Measurements from ENCODE around the gene ARMC9.
"Not testable (repeated sequence)": the region's sequence is repeated elsewhere in the genome, so short reads cannot be mapped to it uniquely, and the experiment has no call there.

Gene ARMC9

DNA sequence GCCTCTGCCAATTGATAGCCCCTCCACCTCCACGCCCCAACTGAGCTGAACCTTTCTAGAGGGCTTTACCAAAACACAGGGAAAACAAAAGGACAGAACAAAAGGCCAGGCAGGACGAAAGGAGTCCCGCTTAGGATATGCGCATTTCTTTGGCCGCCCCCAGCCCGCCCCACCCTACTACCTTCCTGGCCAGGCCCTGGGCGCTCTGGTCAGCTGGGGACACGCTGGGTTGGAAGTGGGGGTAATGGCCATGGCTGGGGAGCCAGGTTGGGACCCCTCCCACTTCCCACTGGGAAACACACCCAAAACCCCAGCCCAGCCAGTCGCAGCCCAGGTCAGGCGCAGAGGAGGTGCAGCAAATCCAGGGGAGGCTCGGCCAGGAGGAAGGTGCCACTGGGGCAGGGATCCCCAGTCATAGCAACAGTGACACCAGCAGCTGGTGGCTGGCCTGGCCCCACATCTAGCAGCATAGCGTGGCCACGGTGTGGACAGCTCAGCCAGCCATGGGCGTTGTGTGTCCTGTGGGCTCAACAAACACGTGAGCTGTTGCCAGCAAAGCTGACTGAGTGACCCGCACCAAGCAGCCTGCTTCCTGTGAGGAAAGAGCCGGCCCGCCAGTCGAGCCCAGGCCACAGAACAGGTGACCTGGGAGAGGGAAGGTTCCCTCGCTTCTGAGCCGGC, 172.5 kb downstream of the ARMC9 start:
- DNase-seq: no peak

DNA sequence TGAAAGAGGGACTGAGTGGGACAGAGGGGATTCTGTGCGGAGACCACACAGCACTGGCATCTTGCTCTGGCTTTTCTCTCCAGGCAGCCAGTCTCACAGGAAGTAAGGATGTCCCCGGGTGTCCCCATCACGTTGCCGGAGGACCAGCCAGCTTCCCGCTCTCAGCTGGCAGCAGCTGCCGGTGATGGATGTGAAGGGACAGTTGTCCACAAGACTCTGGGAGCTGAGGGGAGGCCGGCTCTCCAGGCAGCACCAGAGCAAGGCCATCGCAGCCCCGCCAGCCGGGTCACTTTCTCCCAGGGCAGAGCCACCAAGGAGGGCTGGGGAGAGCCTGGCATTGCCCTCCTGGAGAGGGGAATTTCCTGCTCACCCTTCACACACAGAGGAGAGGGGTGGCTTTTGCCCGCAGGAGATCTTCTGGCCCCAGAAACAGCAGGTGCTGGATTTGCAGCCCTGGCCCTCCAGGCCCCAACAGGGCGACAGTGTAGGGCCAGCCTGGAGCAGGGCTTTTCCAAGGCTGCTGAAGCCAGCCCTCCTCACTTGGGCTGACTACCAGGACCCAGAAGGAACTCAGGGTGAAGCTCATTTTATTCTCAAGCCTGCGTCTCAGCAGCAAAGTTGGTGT, 173.1 kb downstream of the ARMC9 start:
- no peak for DNase-seq

DNA sequence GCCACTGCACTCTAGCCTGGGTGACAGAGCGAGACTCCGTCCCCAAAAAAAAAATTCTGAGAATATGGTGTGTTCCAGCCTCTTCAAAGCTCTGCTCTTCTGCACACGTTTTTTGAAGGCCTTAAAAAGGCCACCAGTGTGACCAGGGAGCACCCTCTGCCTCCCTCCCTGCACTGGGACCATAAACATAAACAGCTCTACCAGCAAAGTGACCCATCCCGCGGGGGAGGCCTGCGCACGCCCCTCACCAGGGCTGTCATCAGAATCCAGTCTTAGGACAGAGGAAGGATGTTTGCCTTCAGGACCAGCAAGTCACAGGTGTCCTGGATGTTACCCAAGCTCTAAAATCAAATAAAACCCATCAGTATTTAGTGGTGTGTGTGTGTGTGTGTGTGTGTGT, 173.9 kb downstream of the ARMC9 start:
- no peak for DNase-seq

GRCh38 chr2:231373184-231373583, 174.8 kb downstream of the ARMC9 start:
- DNase-seq: no peak

DNA sequence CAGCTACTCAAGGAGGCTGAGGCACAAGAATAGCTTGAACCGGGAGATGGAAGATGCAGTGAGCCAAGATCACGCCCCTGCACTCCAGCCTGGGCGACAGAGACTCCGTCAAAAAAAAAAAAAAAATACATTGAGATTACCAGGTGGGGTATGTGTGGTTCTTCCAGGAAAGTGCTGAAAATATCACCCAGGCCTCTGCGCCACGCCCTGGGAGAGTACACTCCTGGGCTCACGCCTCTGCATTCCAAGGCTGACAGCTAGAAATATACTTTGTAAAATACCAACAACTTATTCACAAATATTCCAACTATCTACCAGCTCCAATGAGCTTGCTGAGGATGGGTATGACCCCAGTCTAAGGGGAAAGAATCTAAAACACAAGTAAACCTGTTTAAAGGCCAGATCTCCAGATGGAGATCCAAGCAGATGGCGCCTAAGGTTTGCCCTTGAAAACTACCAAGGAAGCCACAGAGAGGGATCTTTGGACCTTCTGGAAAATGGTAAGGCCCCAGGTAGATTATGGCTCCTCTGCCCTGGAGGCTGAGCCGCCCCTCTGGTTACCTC, 175.4 kb downstream of the ARMC9 start:
- peak; percentile 55 for DNase-seq

DNA sequence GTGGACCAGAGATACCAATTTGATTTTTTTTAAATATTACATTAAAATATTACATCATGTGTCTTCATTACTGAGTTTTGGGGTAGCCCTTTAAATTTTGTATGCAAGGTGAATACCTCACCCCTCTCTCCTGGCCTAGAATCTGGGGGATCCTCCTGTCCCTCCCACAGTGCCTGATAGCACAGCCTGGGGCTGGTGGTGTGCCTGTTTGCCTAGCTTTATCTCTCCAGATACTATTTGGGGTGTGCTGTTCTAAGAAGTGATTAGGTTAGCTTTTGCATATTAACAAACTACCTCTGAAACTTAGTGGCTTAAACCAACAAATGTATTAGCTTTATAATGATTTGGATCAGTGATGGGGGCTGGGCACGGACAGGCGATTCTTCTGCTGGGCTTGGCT, 176.3 kb downstream of the ARMC9 start:
- DNase-seq: peak; percentile 66

- DNase-seq: not testable (repeated sequence)
These were observed 177.7 kb downstream of the ARMC9 start for GRCh38 chr2:231375994-231376615.

DNA sequence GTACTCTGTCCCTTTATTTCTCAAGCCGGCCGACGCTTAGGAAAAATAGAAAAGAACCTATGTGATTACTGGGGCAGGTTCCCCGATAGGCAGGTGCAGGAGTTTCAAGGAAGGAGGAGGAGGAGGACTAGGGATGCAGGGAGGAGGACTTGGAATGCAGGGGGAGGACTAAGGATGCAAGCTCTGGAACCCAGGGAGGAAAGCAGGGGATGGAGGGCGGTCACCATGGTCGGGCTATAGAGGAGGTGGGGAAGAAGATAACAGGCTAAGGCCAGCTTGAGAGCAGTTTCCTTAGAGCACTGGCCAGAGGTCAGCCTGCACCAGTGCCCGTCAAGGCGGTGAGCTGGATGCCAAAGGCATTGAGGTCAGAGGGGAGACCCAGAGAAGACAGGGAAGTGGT, 178.4 kb downstream of the ARMC9 start:
- DNase-seq: no peak

GRCh38 chr2:231378026-231378722, 179.7 kb downstream of the ARMC9 start:
- DNase-seq: no peak

DNA sequence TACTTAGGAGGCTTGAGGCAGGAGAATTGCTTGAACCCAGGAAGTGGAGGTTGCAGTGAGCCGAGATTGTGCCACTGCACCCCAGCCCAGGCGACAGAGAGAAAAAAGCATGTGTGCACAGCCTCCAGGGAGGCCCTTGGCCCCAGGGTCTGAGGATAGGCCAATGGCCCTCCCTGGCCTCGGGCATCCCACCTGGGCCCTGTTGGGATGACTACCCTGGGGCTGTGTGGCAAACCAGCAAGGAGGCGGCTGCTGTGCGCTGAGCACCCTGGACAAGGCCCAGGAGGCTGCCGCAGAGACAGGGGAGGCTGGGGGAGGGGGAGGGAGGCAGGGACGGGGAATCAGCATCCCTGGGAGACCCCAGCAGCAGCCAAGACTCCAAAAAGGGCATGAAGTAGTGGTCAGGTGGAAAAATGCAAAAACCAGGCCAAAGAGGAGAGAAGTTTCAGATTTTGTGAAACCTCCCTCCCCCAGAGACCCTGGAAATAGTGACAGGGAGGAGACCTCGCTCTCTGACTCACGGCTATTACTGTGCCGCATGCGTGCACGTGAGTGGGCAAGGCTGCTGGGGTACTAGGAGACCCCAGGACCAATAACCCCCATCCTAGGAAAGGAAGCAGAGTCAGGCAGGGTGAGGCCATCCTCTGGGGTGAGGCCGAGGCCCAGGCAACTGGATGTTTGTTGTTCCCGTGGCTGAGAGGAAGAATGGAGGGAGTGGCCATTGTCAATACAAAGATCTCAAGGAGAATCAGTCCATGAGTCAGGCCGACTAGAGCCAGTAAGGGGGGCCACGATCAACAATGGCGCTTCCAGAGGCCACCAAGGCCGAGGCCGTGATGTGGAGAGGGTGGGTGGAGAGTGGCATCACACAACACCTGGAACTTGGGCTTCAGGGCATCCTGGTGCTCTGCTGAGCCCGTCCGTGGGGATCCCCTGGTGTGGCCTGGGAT, 181.1 kb downstream of the ARMC9 start:
- DNase-seq: no peak

DNA sequence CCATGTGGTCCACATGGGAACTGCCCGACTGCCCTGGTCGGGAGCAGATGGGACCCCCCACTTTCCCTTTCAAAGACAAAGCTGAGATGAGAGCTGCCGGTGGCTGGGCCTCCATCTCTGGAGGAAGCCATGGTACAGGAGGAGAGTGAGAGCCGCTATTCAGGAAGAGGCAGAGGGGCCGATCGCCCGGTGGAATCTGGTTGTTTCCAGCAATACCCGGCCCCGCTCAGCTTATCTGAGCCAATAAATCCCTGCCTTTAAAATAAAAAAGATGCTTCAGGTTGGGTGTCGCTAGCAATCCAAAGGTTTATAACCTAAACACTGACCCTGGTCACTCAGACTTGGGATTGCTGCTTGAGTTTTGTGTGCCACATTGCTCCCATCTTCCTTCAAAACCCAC, 181.9 kb downstream of the ARMC9 start:
- no peak for DNase-seq

DNA sequence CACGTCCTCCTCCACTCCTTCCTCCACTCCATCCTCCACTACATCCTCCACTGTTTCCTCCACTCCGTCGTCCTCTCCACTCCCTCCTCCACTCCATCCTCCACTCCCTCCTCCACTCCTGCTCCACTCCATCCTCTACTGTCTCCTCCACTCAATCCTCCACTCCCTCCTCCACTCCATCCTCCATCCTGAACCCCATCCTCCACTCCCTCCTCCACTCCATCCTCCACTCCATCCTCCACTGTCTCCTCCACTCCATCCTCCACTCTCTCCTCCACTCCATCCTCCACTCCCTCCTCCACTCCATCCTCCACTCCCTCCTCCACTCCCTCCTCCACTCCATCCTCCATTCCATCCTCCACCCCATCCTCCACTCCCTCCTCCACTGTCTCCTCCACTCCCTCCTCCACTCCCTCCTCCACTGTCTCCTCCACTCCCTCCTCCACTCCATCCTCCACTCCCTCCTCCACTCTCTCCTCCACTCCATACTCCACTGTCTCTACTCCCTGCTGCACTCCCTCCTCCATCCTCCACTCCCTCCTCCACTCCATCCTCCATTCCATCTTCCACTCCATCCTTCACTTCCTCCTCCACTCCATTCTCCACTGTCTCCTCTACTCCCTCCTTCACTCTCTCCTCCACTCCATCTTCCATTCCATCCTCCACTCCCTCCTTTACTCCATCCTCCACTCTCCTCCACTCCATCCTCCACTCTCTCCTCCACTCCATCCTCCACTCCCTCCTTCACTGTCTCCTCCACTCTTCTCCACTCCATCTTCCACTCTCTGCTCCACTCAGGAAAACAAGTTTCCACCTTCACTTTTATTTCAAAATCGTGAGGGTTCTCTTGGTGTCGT, 182.8 kb downstream of the ARMC9 start:
- DNase-seq: no peak

GRCh38 chr2:231382116-231382515, 183.7 kb downstream of the ARMC9 start:
- DNase-seq: no peak

DNA sequence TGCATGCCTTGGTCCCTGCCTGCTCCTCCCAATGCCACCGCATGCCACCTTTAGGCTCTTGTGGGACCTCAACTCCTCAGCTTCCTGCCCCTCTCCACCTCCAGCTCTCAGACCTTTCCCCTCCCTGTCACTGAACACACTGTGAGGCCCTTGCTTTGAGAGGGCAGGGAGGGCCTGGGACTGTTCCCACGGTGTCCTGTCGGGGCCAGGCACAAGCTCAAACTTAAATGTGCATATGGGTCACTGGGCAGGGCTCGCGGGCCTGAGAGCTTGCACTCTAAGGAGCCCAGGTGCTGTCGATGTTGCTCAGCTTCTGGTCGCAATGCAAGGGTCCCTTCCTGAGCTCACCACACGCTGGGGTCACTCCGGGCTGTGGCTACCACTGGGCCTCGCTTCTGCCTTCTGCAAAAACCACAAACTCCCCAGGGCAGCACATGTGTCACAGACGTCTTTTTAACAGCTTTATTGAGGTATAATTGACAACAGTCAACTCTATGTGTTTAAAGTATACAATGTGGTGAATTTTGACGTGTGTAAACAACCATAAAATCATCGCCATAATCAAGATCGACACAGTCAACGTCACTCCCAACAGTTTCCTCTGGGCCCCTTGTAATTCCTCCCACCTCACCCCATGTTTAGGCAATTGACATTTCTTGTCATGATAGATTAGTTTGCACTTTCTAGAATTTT, 185.1 kb downstream of the ARMC9 start:
- DNase-seq: no peak

GRCh38 chr2:231384109-231384435, 185.6 kb downstream of the ARMC9 start:
- DNase-seq: no peak

DNA sequence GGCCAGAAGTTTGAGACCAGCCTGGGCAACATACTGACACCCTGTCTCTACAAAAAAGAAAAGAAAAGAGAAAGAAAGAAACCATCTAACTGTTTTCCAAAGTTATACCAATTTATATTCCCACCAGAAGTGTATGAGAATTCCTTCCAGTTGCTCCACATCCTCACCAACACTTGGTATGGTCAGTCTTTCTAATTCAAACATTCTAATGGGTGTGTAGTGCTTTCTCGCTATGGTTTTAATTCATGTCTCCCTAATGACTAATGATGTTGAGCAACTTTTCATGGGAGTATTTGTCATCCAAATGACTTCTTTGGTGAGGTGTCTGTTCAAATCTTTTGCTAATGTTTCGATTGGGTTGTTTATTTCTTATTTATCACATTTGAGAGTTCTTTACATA, 186.5 kb downstream of the ARMC9 start:
- DNase-seq: no peak

GRCh38 chr2:231385429-231385828, 187.0 kb downstream of the ARMC9 start:
- DNase-seq: no peak

DNA sequence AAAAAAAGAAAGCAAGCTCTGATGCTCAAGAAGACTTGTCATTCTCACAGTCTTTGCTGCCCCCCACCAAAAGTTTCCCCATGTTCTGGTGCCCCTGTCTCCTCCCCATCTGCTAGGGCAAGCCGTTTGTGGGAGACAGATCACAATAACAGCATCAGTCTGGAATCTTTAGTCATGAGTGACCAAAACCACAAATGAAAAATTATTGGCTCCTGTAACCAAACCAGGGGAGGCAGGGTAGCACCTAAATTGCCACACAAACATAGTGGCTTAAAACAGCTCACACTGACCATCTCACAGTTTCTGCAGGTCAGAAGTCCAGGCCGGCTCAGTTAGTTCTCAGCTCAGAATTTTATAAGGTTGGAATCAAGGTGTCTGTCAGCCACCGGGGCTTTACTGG, 188.0 kb downstream of the ARMC9 start:
- DNase-seq: no peak

DNA sequence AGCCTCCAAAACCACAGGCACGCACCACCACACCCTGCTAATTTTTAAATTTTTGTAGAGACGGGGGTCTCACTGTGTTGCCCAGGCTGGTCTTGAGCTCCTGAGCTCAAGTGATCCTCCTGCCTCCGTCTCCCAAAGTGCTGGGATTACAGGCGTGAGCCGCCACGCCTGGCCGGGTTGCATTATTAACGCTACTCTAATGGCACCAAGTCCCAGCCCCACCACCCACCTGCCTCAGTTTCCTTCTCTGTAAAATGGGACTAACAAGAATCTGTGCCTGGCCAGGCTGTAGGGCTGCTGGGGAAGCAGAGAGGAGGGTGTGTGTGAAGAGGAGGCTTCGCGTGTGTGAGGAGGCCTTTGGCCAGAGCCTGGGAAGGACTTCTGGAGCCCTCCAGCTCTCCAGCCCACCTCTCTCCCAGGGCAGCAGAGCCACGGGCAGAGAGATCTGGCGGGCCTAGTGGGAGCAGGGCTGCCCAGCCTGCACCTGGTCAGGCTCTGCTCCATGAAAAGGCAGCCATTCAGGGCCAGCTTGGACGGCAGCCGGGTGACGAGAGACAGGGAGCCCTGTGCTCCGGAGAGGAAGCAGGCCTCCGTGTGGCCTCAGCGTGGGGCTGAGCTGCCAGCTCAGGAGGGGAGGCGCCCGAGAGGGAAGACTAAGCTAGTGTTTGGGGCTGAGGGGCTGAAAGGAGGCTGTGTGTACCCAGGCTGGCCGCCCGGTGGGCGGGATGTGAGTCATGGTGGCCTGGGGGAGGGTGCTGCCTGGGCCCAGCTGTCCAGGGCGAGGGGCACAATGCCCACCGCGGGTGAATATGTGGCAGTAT, 189.7 kb downstream of the ARMC9 start:
- peak; percentile 59 for DNase-seq

Measured in hematopoietic multipotent progenitor cell treated with erythropoietin and hydrocortisone succinate and interleukin-3 and kit ligand, for 6 days (in vitro differentiated cells).